ENCODE data around the gene ABO.
"Not testable (repeated sequence)": the region's sequence is repeated elsewhere in the genome, so short reads cannot be mapped to it uniquely, and the experiment has no call there.

ABO gene

DNA sequence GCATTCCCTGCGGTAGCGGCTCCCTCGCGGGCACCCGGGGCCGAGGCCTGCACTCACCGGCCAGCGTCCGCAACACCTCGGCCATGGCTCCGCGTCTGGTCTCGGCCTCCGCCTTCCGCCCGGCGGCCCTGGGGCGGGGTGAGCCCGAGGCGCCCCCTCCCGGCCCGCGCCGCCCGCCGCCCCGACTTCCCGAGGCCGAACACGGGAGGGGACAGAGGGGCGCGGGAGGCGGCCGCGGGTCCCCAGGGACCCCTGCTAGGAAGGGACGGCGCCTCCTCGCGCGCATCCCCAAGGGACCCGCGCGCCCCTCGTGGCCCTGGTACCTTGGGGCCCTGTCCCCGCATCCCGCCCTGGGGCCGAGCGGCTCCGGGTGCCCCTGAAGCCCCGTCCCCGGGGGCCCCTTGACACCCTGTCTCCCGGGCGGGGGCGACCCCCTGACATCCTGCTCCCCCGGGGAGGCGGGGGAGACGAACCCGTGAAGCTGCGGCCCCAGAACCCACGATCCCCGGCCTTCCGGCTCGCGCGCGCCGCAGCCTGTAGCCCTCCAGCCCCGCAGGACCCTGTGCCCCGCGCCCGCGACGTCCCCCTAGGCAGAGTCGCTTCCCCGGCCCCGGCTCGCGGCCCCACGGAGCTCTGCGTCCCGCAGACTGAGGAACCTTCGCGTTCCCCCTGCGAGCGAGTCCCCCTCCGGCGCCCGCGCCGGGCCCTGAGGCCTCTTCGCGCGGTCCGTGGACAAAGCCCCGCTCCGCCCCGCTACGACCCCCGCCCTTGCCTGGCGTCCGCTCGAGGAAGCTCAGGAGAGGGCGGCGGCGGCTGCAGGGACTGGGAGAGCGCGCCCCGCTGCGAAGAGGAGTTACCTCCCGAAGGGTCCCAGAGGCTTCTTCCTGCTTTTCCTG, at the start of gene ABO:
Gene ABO, minus strand, starts transcription at position 97 of the 896 bp plus-strand sequence.
- DNase-seq (ENCODE audit: low read depth in 3 of 3): no peak

DNA sequence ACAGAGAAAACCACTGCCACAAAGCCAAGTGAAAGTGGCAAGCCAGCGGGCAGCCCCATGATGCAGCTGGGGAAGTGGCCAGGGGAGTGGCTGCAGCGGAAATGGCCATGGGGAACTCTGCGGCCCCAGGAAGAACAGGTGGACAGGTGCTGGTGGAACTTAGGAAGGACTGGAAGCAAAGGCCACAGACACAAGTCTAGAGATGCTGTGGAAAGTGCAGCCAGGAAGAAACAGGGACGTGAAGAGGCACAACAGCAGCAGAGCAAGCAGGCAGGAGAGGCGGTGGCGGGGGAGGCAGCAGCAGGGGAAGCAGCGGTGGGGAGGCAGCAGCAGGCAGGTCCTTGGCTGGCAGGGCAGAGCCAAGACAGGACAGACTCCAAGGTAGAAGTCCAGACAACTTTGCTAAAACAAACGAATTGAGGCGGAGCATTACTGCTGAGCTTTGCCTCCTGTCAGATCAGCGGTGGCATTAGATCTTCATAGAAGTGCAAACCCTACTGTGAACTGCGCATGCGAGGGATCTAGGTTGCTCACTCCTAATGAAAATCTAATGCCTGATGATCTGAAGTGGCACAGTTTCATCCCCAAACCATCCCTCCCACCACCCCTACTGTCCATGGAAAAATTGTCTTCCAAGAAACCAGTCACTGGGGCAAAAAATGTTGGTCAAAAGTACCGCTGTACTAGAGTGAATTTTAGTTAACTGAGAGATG, 49.1 kb upstream of the ABO start:
- DNase-seq (ENCODE audit: low read depth in 3 of 3): no peak

DNA sequence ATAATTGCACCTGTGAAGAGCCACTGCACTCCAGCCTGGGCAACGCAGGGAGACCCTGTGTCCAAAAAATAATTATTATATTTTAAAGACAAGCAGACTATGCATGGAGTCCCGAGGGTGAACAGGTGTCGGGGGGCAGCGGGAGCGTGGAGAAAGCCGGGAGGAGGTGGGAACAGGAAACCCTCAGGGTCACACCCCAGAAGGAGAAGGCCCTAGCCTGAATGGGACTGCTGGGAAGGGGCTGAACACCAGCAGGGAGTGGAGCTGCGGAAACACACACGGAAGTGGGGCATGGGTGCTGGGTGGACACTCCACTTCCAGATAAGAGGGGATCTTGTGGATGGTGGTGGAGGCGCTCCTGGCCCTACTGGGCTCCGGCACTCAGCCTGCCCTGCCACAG, 48.2 kb upstream of the ABO start:
- no peak for DNase-seq (ENCODE audit: low read depth in 3 of 3)

DNA sequence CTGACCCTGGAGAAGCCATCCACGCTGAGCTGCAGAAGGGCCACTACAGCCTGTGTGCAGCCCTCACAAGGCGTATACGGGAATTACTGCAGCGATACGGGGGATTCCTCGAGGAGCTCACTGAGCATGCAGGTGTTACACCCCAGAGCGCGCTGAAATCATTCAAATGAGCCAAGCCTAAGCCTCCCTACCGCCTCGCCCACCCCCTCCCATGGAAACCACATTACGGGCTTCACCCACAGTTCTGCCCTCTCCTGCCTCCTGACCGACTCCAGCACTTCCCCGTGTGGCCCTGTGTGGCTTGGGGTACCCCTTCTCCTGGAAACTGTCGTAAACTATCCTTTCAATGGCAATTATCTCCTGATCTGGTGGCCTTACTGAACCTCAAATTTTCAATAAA, 47.7 kb upstream of the ABO start:
- DNase-seq (ENCODE audit: low read depth in 3 of 3): no peak

DNA sequence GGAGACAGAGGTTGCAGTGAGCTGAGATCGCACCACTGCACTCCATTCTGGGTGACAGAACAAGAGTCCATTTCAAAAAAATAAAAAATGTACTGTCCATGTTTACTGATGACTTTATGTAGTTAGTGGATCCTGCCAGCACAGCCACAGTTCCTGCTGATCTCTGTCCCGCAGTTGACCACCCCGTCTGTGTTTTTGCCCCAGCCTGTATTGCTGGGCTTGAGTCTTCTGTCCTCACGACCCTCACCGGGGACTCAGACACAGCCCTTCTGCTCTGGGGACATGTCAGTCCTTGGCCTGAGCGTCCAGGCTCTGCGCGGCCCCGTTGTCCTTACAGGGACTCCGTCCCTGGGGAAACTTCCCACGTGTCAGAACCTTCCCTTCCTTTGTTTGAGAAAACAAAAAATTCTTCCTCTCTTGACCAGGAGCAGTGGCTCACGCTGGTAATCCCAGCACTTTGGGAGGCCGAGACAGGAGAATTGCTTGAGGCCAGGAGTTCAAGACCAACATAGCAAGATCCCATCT, 46.5 kb upstream of the ABO start:
- DNase-seq (ENCODE audit: low read depth in 3 of 3): no peak

DNA sequence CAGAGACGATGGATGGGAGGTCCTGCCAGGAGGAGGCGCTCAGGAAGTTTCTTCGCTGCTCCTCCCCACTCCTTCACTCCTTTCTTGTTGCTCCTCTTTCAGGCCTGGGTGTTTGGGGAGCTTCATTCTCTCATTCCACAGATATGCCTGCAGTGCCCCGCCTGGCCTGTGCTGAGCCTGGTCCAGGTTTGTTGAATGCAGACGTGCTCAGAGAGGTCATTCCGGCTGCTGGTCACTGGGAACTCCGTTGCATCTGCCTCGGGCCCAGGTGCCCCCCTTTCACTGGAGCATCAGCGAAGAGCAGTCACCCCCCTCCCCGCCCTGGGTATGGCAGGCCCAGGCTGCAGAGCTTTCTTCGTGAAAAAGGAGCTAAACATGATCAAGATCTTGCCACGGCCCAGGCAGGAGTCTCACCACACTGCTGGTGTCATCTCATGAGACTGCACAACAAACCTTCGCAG, 45.5 kb upstream of the ABO start:
- no peak for DNase-seq (ENCODE audit: low read depth in 3 of 3)

DNA sequence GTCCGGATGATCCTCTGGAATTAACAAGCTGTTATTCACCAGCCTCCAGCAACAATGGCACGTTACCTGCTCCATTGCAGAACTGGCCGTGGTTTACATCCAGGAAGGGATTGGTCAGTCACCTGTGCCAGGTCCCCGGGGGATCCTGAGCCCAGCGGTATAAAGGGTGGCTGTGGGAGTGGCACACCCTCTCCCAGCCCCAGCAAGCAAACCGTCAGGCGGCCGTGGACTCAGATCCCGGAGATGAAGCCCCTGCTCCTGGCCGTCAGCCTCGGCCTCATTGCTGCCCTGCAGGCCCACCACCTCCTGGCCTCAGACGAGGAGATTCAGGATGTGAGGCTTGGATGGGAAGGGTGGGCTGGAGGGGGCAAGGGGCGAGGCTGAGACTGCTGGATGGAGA, 42.5 kb upstream of the ABO start:
- not testable (repeated sequence) for DNase-seq (ENCODE audit: low read depth in 3 of 3)

DNA sequence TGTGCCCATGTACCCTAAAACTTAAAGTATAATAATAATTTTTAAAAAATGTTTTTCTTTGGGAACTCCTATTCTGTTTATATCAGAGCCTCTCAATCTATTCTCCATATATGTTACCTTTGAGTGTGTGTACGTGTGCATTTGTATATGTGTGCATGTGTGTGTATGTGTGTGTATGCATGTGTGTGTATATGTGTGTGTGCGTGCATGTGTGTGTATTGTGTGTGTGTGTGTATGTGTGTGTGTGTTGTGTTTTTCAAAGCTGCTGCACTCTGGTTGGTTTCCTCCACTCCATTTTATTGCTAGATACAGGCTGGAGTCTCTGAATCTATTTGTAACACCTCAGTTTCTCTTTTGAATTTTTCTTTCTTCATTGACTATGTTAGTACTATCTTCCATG, 41.0 kb upstream of the ABO start:
- DNase-seq (ENCODE audit: low read depth in 3 of 3): no peak

DNA sequence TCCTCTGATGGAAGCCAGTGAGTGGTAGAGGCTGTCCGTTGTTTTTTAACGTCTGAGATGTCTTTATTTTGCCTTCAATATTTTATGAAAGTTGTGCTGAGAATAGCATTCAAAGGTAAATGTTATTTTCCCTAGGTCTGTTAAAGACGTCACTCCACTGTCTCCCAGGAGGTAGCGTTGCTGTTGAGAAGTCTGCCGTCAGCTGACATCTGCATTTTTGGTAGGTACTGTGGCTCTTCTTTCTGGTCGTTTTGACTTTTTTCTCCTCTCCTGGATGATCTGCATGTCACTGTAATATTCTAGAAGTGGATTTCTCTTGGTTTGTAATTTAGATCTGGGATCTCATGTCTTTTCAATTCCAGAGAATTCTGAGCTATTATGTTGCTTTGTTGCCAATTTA, 34.6 kb upstream of the ABO start:
- DNase-seq (ENCODE audit: low read depth in 3 of 3): no peak

DNA sequence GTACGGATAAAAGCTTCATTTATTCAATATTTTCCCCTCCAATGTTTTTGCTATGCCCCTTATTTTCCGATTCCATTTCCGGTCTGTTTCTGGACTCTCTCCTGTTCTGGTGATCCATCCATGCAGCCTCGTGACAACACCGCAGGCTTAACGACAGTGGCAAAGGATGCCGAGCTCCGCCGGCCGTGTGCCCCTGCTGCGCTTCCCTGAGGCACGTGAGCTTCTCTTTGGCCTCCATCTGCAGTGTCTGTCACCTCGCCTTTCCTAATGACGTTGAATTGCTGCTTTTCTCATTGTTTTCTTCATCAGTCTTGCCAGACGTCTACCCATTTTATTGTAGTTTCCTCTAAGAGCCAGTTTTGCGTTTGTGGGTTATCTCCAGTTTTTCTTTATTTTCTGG, 32.3 kb upstream of the ABO start:
- no peak for DNase-seq (ENCODE audit: low read depth in 3 of 3)

DNA sequence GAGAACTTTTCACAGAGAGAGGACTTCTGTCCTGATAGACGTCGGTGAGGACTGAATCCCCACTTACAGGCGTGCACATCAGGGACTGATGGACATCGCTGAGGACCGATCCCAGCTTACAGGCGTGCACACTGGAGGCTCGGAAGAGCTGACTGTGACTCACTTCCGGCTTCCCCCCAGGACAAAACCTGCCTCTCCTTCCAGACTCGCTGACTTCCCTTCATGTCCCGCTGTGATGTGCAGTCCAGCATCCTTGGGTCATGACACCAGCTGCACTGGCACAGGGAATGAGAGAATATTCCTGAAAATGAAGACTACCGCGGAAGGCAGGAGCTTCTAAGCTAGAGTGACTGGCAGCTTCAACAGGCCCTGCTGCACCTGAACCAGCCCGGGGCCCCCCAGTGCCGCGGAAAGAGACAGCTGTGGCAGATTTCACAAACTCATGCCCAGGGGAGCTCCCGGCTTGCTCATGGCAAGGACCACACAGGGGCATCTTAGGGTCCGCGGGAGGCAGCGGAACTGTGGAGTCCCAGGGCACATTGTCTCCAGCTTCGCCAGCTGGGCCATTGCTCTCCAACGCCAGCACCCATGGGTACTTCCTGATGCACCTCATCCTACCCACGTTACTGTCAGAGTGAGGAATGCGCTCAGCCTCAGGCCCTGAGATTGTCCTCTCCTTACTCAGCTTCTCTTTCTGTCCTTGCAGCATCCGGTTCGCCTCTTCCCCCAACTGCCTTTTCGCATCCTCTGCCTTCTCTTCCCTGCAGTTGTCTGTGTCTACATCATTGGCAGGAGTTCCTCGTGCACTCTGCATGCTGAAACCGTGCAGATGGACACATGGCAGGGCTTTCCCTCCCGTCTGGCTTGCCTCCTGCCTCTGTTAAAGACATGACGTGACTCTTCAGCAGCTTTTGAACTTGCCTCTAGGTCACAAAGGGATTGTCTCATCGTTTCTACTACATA, 31.5 kb upstream of the ABO start:
- DNase-seq (ENCODE audit: low read depth in 3 of 3): no peak

DNA sequence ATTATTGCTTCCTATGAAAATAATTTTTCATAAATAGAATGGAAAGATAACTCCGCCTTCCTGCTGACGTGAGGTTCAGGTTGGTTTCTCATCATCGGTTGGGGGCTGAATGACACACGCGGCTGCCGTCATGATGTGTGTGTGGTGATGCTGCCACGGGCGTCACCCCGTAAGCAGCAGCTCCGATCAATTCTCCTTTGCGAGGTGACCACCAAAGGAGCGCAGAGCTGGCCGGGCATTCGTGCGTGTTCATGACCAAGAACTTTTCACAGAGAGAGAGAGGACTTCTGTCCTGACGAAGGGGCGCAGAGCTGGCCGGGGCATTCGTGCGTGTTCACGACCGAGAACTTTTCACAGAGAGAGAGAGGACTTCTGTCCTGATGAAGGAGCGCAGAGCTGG, 30.7 kb upstream of the ABO start:
- DNase-seq (ENCODE audit: low read depth in 3 of 3): no peak

DNA sequence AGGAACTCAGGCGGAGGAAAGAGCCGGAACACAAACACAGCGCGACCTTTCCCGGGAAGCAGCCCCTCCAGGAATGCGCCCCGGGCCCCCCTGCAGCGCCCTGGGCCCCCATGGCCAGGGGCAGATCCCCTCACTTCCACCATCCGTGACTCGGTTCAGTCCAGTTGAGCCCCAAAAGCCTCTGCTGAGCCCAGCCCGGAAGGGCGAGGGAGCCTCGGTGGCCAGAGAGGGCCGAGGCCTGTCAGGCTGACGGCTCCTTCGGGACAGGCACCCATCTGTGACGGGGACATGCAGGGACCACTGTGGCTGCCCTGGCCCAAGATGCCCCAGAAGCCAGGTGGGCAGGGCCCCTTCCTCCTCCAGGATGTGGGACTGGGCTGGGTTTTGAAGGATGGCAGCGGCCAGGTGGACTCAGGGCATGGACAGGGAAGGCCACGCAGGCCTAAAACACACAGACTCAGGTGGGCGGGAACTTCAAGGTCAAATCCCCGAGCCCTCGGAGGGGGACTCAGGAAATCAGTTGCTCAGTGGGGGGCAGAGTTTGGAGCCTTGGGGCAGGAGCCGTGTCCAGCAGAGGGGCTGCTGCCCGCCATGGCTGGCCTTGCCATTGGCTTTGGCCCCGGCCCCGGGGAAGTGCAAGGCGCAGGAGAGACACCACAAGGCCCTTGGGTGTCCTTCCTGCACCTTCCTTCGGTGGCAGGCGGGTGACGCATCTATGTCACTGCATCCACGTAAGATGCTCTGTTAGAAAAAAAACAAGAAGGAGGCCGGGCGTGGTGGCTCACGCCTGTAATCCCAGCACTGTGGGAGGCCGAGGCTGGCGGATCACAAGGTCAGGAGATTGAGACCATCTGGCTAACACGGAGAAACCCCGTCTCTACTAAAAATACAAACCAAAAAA, 29.7 kb upstream of the ABO start:
- DNase-seq (ENCODE audit: low read depth in 3 of 3): no peak

DNA sequence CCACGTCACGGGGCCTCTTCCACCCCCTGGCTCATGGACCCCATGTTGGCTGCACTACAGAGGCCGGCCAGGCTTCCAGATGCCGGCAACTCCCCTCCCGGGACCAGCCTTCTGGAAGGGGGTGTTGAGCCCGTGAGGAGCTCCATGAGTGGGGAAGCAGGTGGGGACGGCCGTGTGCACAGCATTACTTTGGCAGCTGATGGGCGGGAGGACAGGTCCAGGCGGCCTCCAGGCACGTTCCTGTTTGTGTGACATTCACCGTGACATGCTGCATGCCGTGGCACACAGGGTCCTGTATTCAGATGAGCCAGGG, 29.1 kb upstream of the ABO start:
- DNase-seq (ENCODE audit: low read depth in 3 of 3): no peak

DNA sequence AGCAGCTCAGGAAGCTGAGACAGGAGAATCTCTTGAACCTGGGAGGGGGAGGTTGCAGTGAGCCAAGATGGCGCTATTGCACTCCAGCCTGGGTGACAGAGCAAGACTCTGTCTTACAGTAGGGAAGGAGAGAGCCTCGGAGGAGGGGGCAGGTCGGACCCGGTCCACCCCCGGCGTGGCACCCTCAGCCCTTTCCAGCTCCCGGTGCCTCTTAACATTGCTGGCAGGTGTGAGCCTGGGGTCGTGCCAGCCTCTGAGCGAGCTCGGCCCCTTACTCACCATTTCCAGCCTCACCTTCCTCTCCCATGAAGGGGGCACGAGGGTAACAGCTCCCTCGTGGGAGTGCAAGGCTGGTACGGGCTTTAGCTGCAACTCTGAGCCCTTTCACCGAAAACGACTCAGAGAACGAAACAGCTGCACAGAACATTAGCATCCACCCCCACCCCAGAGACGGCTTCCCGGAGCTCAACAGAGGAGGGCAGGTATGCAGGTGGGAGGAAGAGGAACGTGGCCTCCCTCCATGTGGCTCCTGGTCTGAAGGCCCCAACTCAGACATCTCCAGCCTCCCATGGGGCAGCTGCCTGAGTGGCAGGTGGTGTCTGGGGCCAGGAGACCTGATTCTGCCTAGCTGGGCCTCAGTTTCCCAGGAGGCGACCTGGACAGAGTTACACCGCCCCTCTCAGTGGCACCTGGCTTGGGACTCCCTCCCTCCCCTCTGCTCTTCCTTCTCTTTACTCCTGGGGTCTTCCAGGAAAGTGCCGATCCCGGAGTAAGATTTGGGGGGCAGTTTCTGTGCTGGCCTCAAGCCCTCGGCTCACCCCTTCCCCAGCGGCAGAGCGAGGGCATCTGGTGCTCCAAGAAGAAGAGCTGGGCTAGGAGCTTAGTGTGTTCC, 28.5 kb upstream of the ABO start:
- DNase-seq (ENCODE audit: low read depth in 3 of 3): no peak

DNA sequence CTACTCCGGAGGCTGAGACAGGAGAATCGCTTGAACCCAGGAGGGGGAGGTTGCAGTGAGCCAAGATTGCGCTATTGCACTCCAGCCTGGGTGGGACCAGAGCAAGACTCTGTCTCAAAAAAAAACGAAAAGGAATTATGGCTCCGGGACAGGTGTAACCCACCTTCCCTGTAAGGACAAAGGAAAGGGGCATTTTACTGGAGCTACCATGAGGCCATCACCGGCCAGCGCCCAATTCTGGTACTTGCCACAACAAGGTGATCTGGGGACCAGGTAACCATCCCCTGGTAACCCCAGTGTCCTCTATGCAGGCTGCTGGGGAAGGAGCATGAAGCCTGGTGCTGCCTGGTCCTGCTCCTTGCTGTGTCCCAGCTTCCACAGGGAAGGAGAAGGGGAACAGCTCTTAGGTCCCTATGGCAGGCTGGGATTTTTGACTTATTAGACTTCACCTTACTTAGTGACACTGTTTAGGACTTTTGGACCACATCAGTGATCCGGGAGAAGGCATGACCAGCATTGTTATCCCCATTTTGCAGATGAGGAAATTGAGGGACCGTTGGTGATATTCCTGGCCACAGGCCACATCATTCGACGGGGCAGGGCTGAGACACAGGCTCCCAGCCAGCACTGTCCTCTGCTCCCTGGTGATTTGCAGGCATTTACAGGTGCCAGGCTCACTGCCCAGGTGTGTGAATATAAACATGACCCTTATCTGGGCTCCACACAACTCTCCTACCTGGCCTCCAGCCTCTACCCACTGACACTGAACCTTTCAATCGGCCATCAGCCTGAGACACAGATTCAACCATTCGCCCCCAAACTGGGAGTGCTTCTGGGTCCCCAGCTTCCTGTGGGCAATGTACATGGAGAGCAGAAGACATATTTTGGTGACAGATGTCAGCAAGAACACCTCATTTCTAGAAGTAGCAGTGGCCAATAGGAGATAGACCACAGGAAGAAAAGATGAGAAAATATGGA, 26.5 kb upstream of the ABO start:
- no peak for DNase-seq (ENCODE audit: low read depth in 3 of 3)

DNA sequence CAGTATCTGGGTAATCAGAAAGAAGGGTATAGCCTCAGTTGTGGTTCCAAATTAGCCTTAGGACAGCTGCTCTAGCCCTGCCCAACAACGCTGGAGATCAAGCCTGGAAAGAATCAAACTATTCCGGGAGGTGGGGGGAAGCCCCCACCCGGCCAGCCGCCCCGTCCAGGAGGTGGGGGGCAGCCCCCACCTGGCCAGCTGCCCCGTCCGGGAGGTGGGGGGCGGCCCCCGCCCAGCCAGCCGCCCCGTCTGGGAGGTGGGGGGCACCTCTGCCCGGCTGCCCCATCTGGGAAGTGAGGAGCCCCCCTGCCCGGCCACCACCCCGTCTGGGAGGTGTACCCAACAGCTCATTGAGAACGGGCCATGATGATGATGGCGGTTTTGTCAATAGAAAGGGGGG, 25.0 kb upstream of the ABO start:
- not testable (repeated sequence) for DNase-seq (ENCODE audit: low read depth in 3 of 3)

DNA sequence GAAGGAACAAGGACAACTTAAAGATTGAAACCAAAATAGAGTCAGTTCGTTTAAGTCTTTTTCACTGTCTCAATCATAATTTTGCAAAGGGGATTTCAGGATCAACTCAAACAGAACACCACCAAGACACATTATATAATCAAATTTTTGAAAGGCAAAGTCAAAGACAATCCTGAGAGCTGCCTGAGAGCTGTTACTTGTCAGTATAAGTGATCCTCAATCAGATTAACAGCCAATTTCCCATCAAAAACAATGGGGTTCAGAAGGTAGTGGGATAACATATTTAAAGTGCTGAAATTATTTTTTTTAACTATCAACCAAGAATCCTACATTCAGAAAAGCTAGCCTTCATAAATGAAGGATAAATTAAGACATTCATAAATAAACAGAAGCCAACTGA, 19.3 kb upstream of the ABO start:
- no peak for DNase-seq (ENCODE audit: low read depth in 3 of 3)

Data from stimulated activated CD4-positive, alpha-beta T cell treated with anti-CD3 and anti-CD28 coated beads, TNF-alpha, amount 100 ng/mL, for 24 hours (primary cell).